ENCODE data around the gene DCUN1D1. TPM values are rescaled to one million over a fixed set of nuclear protein-coding genes. Genes with fewer than 3 reads are reported as not detected.

DCUN1D1 gene
- total RNA-seq, 2 experiments from 2014 or later: 54.0 to 54.8 TPM

DNA sequence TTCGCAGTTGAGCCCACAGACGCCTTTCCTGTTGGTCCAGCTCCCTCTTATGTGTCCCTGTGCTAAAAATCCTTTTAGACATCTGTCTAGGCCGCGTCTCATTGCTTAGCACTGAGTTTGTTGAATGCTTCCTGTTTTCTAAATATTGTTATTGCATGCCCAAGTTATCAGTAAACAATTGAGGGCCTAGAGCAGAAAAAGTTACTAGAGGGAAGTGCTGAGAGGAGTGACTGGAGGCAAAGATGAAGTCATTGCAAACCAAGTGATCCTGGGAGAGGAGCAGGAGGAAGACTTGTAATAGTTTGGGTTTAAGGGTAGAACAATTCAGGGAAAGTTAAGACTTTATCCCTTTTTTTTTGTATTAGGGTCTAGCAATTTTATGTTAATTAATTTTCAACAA lies 88.1 kb downstream of the DCUN1D1 start:
- ChIA-PET CTCF (no interaction called here), POLR2A (no interaction called here)
- no peak overlapping the region for H3K4me3 Mint-ChIP-seq

GRCh38 chr3:182891364-182891763 lies 89.0 kb downstream of the DCUN1D1 start:
- ChIA-PET POLR2A (no interaction called here), CTCF (no interaction called here)
- Mint-ChIP-seq H3K4me3 (no peak overlapping the region), H3K27me3 (no peaks in the 10 kb centered on the region), H3K9me3 (no peaks in the 10 kb centered on the region), H3K36me3 (ENCODE audit: low read depth) (peaks cover 48% of the 10 kb centered on the region), H3K4me1 (no peaks in the 10 kb centered on the region), H3K27ac (no peak overlapping the region)
- no peak for DNase-seq

More for the DNA sequence above, 88.1 kb downstream of the DCUN1D1 start:
- H3K27me3 Mint-ChIP-seq: no peaks in the 10 kb centered on the region
- no peaks in the 10 kb centered on the region for H3K9me3 Mint-ChIP-seq
- DNase-seq: no peak
- peak overlapping the region; percentile 16 for H3K27ac Mint-ChIP-seq
- H3K36me3 Mint-ChIP-seq (ENCODE audit: low read depth): peaks cover 51% of the 10 kb centered on the region
- H3K4me1 Mint-ChIP-seq: no peaks in the 10 kb centered on the region

GRCh38 chr3:182889948-182890629 lies 90.2 kb downstream of the DCUN1D1 start:
- H3K27ac Mint-ChIP-seq: no peak overlapping the region
- CTCF ChIA-PET: interaction anchor here (1.1 kb wide), 1 partner anchor 27 kb away, joined by 4 read pairs; no protein-coding TSS in a partner anchor

More at GRCh38 chr3:182889948-182890629, 90.2 kb downstream of the DCUN1D1 start:
- no peaks in the 10 kb centered on the region for H3K9me3 Mint-ChIP-seq
- no peaks in the 10 kb centered on the region for H3K27me3 Mint-ChIP-seq
- no peak overlapping the region for H3K4me3 Mint-ChIP-seq
- H3K4me1 Mint-ChIP-seq: no peaks in the 10 kb centered on the region
- POLR2A ChIA-PET: no interaction called here
- no peak for DNase-seq
- H3K36me3 Mint-ChIP-seq (ENCODE audit: low read depth): peaks cover 49% of the 10 kb centered on the region

Other genes starting within 250 kb of the DCUN1D1 start
- gene ATP11B, start 187.0 kb downstream of the DCUN1D1 start, total RNA-seq: 100 to 1,000 TPM; 104 to 105 TPM
- gene MCCC1, start 119.0 kb upstream of the DCUN1D1 start, total RNA-seq: 10 to 100 TPM; 24.0 to 25.1 TPM
- 10 to 100 TPM; 16.3 to 23.2 TPM for gene LAMP3, start 182.2 kb upstream of the DCUN1D1 start, total RNA-seq

Data from activated CD4-positive, alpha-beta T cell treated with anti-CD3 and anti-CD28 coated beads, Interleukin-2, amount 10 ng/mL, durations not matched to agents 7 days and 5 days (primary cell).